Neural cell (in vitro differentiated cells): ENCODE results near the gene REEP1. TPM values are rescaled to one million over a fixed set of nuclear protein-coding genes. Genes with fewer than 3 reads are reported as not detected.

ENCODE experiments used
- H2AFZ ChIP-seq: fragments of 200-600, 300-800 bp; sonication (generic), shearing (Covaris generic); 2 replicates; pipeline ENCODE4 v1.6.0; 2014; ENCODE audit warnings: low read depth, mild to moderate bottlenecking, antibody characterized with exemption, low read length, moderate library complexity
- H3F3A ChIP-seq: fragments of 200-600 bp; shearing (Covaris generic); 2 replicates; pipeline ENCODE4 v1.6.1; 2016; ENCODE audit warnings: mild to moderate bottlenecking, moderate library complexity, mixed read lengths, antibody characterized with exemption, low read length; ENCODE audit not compliant: insufficient read depth, poor library complexity, severe bottlenecking
- H3K27ac ChIP-seq: fragments of 200-600, 300-800 bp; sonication (generic), shearing (Covaris generic); 2 replicates; pipeline ENCODE4 v1.5.1; 2014; ENCODE audit warnings: mild to moderate bottlenecking, low read length, moderate library complexity
- H3K27me3 ChIP-seq: fragments of 300-800, 200-600 bp; sonication (generic), shearing (Covaris generic); 2 replicates; pipeline ENCODE4 v1.6.0; 2014; ENCODE audit warnings: mild to moderate bottlenecking, low read depth, low read length, moderate library complexity; ENCODE audit not compliant: insufficient read depth
- H3K36me3 ChIP-seq: fragments of 300-800, 200-600 bp; sonication (generic), shearing (Covaris generic); 2 replicates; pipeline ENCODE4 v1.5.1; 2014; ENCODE audit warnings: mild to moderate bottlenecking, antibody characterized with exemption, low read length, moderate library complexity; ENCODE audit not compliant: insufficient read depth
- H3K4me2 ChIP-seq: fragments of 300-800, 200-600 bp; sonication (generic), shearing (Covaris generic); 2 replicates; pipeline ENCODE4 v1.6.0; 2014; ENCODE audit warnings: mild to moderate bottlenecking, low read length
- H3K4me3 ChIP-seq: fragments of 300-800, 200-600 bp; sonication (generic), shearing (Covaris generic); 2 replicates; pipeline ENCODE4 v1.5.1; 2014; ENCODE audit warnings: mild to moderate bottlenecking, low read length, moderate library complexity
- H3K79me2 ChIP-seq: fragments of 200-600 bp; shearing (Covaris generic); replicated peaks from 2 replicates; pipeline ENCODE4 v1.6.0; 2014; ENCODE audit warnings: mild to moderate bottlenecking, low read length, moderate library complexity; ENCODE audit not compliant: insufficient read depth
- H3K9ac ChIP-seq: fragments of 300-800, 200-600 bp; sonication (generic), shearing (Covaris generic); 2 replicates; pipeline ENCODE4 v1.6.1; 2016; ENCODE audit warnings: mild to moderate bottlenecking, low read length, mixed read lengths
- H3K9me2 ChIP-seq: fragments of 200-600 bp; shearing (Covaris generic); 2 replicates; pipeline ENCODE4 v1.6.1; 2016; ENCODE audit warnings: mild to moderate bottlenecking, low read length, mixed read lengths; ENCODE audit not compliant: insufficient read depth
- H3K9me3 ChIP-seq: fragments of 200-600, 300-800 bp; sonication (generic), shearing (Covaris generic); 2 replicates; pipeline ENCODE4 v1.6.1; 2016; ENCODE audit warnings: mild to moderate bottlenecking, mixed run types, low read length, moderate library complexity, mixed read lengths
- H4K20me1 ChIP-seq: fragments of 200-600 bp; shearing (Covaris generic); 2 replicates; pipeline ENCODE4 v1.6.1; 2016; ENCODE audit warnings: mild to moderate bottlenecking, mixed run types; ENCODE audit not compliant: insufficient read depth
- CTCF ChIP-seq: fragments of 450-650 bp; IDR thresholded peaks from 2 replicates; pipeline ENCODE4 v1.5.1; 2014; ENCODE audit warnings: antibody characterized with exemption, mild to moderate bottlenecking, moderate library complexity; ENCODE audit not compliant: poor library complexity, severe bottlenecking
- EP300 ChIP-seq: fragments of 450-650 bp; conservative IDR thresholded peaks from 2 replicates; pipeline ENCODE4 v1.6.1; 2014; ENCODE audit warnings: antibody characterized with exemption, mild to moderate bottlenecking, moderate library complexity; ENCODE audit not compliant: poor library complexity, severe bottlenecking
- EZH2 ChIP-seq: fragments of 200-600, 300-800 bp; shearing (Covaris generic), sonication (generic); IDR thresholded peaks from 2 replicates; pipeline ENCODE4 v1.6.1; 2014; ENCODE audit warnings: antibody characterized with exemption, low read length, borderline replicate concordance, mild to moderate bottlenecking; ENCODE audit not compliant: insufficient read depth, poor library complexity, severe bottlenecking
- MXI1 ChIP-seq: fragments of 450-650 bp; conservative IDR thresholded peaks from 2 replicates; pipeline ENCODE4 v1.6.1; 2014; ENCODE audit warnings: antibody characterized with exemption, mild to moderate bottlenecking; ENCODE audit not compliant: poor library complexity, severe bottlenecking
- POLR2AphosphoS5 ChIP-seq: IDR thresholded peaks from 2 replicates; pipeline ENCODE4 v1.6.1; 2012
- RAD21 ChIP-seq: fragments of 450-650 bp; conservative IDR thresholded peaks from 2 replicates; pipeline ENCODE4 v1.6.1; 2014; ENCODE audit warnings: antibody characterized with exemption, mild to moderate bottlenecking, moderate library complexity
- REST ChIP-seq: IDR thresholded peaks from 2 replicates; pipeline ENCODE4 v1.6.1; 2012; ENCODE audit warnings: borderline replicate concordance
- SMC3 ChIP-seq: fragments of 450-650 bp; conservative IDR thresholded peaks from 2 replicates; pipeline ENCODE4 v1.6.1; 2014; ENCODE audit warnings: antibody characterized with exemption, mild to moderate bottlenecking, moderate library complexity; ENCODE audit not compliant: poor library complexity
- TAF1 ChIP-seq: IDR thresholded peaks from 2 replicates; pipeline ENCODE4 v1.6.1; 2012; ENCODE audit warnings: low read depth
- polyA plus RNA-seq: library from polyadenylated mRNA; depleted of rRNA; stranded (reverse); fragments of >200 nt; gene quantifications from 2 replicates; pipeline ENCODE4 v1.2.3, GENCODE V29; 2014

REEP1 gene
- polyA plus RNA-seq, 1 donor from 2014 or later, result 121 TPM

DNA sequence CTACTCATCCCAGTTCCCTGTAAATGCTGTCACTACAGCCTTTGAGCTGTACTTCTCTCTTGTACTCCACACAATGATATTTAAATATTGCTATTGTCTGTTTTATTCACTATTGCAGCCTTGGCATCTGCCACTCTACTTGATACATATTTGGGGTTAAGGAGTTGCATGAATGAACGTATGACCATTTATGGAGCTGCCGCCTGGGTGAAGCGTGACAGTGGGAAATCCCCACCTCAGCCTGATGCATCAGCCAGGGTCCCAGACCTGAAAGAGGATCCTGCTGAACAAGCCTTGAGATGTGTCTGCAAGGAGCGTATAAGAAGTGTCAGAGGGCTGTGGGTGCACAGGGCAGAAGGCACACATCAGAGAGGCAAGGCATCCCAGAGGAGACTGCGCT lies 99.1 kb downstream of the REEP1 start:
- H3K4me3 ChIP-seq, result no peak overlapping the region

GRCh38 chr2:86237172-86237571 lies 100.3 kb downstream of the REEP1 start:
- Histone ChIP-seq H3K9me2 (no peaks in the 10 kb centered on the region), H3K9me3 (no peaks in the 10 kb centered on the region), H3K4me3 (no peak overlapping the region), H3K27ac (no peak overlapping the region), H3K9ac (no peak overlapping the region), H4K20me1 (no peaks in the 10 kb centered on the region), H3K27me3 (no peaks in the 10 kb centered on the region), H2AFZ (no peak overlapping the region), H3F3A (no peaks in the 10 kb centered on the region), H3K4me2 (no peak overlapping the region), H3K36me3 (no peaks in the 10 kb centered on the region), H3K79me2 (no peaks in the 10 kb centered on the region)
- TF ChIP-seq SMC3 (no peak), RAD21 (no peak), EZH2 (no peak), EP300 (no peak), POLR2AphosphoS5 (no peak), CTCF (no peak), MXI1 (no peak), TAF1 (no peak), REST (no peak)

More for the DNA sequence above, 99.1 kb downstream of the REEP1 start:
- H2AFZ ChIP-seq, result no peak overlapping the region
- H3K27me3 ChIP-seq, result no peaks in the 10 kb centered on the region
- no peaks in the 10 kb centered on the region for H4K20me1 ChIP-seq
- TF ChIP-seq EZH2 (no peak), TAF1 (no peak), RAD21 (no peak), CTCF (no peak), MXI1 (no peak), SMC3 (no peak), POLR2AphosphoS5 (no peak), EP300 (peak; percentile 60)
- H3K9me3 ChIP-seq, result no peaks in the 10 kb centered on the region
- H3K9me2 ChIP-seq, result no peaks in the 10 kb centered on the region
- no peak overlapping the region for H3K9ac ChIP-seq
- no peaks in the 10 kb centered on the region for H3F3A ChIP-seq
- no peaks in the 10 kb centered on the region for H3K79me2 ChIP-seq
- H3K27ac ChIP-seq, result peak overlapping the region; percentile 45
- no peak overlapping the region for H3K4me2 ChIP-seq
- peaks cover 5% of the 10 kb centered on the region for H3K36me3 ChIP-seq
